IMR-90 (cell line): ENCODE measurements around the gene ME3. TPM values are rescaled to one million over a fixed set of nuclear protein-coding genes. Genes with fewer than 3 reads are reported as not detected.
A peak's percentile ranks its signal among the peaks of the same experiment; 100 is the strongest.

ENCODE experiments used
- ATAC-seq: fragments of 200-7000 bp; cut with Tn5 transposase; 2 replicates; pipeline ENCODE4 v1.9.1; 2020; ENCODE audit warnings: low read depth, mild to moderate bottlenecking, moderate library complexity
- BruUV-seq: library from RNA; stranded (reverse); fragments of 400-500 nt; replicated peaks from 2 replicates; lab custom pipeline; 2021; lab: Mats Ljungman, UMichigan
- CTCF ChIA-PET: fragments of 300-600 bp; formaldehyde crosslinking; extraction: SDS; loops from one replicate; lab custom pipeline; 2021; ENCODE audit warnings: antibody characterized with exemption; lab: Yijun Ruan, JAX
- POLR2A ChIA-PET: fragments of 300-600 bp; sonication (Branson Sonifier 250); formaldehyde crosslinking; loops from one replicate; lab custom pipeline; 2022; ENCODE audit warnings: antibody characterized with exemption; ENCODE audit not compliant: unreplicated experiment; lab: Charles Lee
- DNase-seq: peaks from one replicate; pipeline ENCODE4 v3.0.0; 2013
- H2AFZ ChIP-seq: replicated peaks from 2 replicates; pipeline ENCODE3; 2013; ENCODE audit warnings: low read length, mild to moderate bottlenecking; ENCODE audit not compliant: poor library complexity
- H2AK5ac ChIP-seq: 2 replicates; pipeline ENCODE4 v1.6.1; 2013; ENCODE audit warnings: low read depth, low read length, inconsistent platforms
- H2AK9ac ChIP-seq: replicated peaks from 2 replicates; pipeline ENCODE3; 2013; ENCODE audit warnings: mild to moderate bottlenecking, low read depth, low read length, moderate library complexity; ENCODE audit not compliant: poor library complexity
- H2BK120ac ChIP-seq: 2 replicates; pipeline ENCODE4 v1.6.1; 2013; ENCODE audit warnings: low read depth, low read length, inconsistent platforms
- H2BK15ac ChIP-seq: 3 replicates; pipeline ENCODE4 v1.6.1; 2013; ENCODE audit warnings: low read depth, low read length, inconsistent platforms
- H2BK20ac ChIP-seq: 2 replicates; pipeline ENCODE4 v1.6.1; 2013; ENCODE audit warnings: low read depth, mild to moderate bottlenecking, inconsistent platforms, low read length, moderate library complexity
- H2BK5ac ChIP-seq: 2 replicates; pipeline ENCODE4 v1.6.1; 2013; ENCODE audit warnings: mild to moderate bottlenecking, low read depth, low read length, inconsistent platforms; ENCODE audit not compliant: poor library complexity, severe bottlenecking
- H3K14ac ChIP-seq: replicated peaks from 2 replicates; pipeline ENCODE4 v1.6.1; 2013; ENCODE audit warnings: low read depth, low read length, inconsistent platforms
- H3K18ac ChIP-seq: 2 replicates; pipeline ENCODE4 v1.6.1; 2013; ENCODE audit warnings: low read depth, low read length, control low read depth
- H3K23ac ChIP-seq: 2 replicates; pipeline ENCODE4 v1.6.1; 2013; ENCODE audit warnings: low read depth, low read length, inconsistent platforms
- H3K27ac ChIP-seq: 2 replicates; pipeline ENCODE4 v1.5.1; 2013; ENCODE audit warnings: mild to moderate bottlenecking, control low read depth, low read length; ENCODE audit not compliant: insufficient read depth
- H3K27me3 ChIP-seq: 2 replicates; pipeline ENCODE4 v1.6.1; 2013; ENCODE audit warnings: low read length; ENCODE audit not compliant: control insufficient read depth, insufficient read depth
- H3K36me3 ChIP-seq: 2 replicates; pipeline ENCODE4 v1.6.1; 2013; ENCODE audit warnings: low read length, mixed read lengths; ENCODE audit not compliant: control insufficient read depth, insufficient read depth
- H3K4ac ChIP-seq: 2 replicates; pipeline ENCODE4 v1.6.1; 2013; ENCODE audit warnings: low read depth, low read length, inconsistent platforms
- H3K4me1 ChIP-seq: 2 replicates; pipeline ENCODE4 v1.6.1; 2013; ENCODE audit warnings: low read length, mixed read lengths; ENCODE audit not compliant: control insufficient read depth, insufficient read depth
- H3K4me2 ChIP-seq: 2 replicates; pipeline ENCODE4 v1.6.1; 2013; ENCODE audit warnings: low read depth, mild to moderate bottlenecking, control low read depth, low read length, moderate library complexity
- H3K4me3 ChIP-seq: 2 replicates; pipeline ENCODE4 v1.5.1; 2013; ENCODE audit warnings: low read depth, mild to moderate bottlenecking, control low read depth, low read length, moderate library complexity; ENCODE audit not compliant: insufficient read depth
- H3K56ac ChIP-seq: 2 replicates; pipeline ENCODE4 v1.6.1; 2013; ENCODE audit warnings: low read length, inconsistent platforms; ENCODE audit not compliant: insufficient read depth; ENCODE audit errors: extremely low read depth
- H3K79me1 ChIP-seq, 2 experiments: 2 replicates each; pipeline ENCODE4 v1.6.1; 2013; ENCODE audit warnings: low read length in 2 of 2, inconsistent platforms in 1 of 2, low read depth in 1 of 2
- H3K9ac ChIP-seq: 2 replicates; pipeline ENCODE4 v1.6.1; 2013; ENCODE audit warnings: low read depth, low read length, control low read depth
- H3K9me1 ChIP-seq: 2 replicates; pipeline ENCODE4 v1.6.1; 2013; ENCODE audit warnings: low read length, inconsistent platforms; ENCODE audit not compliant: insufficient read depth
- H3K9me3 ChIP-seq: 2 replicates; pipeline ENCODE4 v1.6.1; 2013; ENCODE audit warnings: low read length; ENCODE audit not compliant: control insufficient read depth, insufficient read depth
- H4K20me1 ChIP-seq: 2 replicates; pipeline ENCODE4 v1.6.1; 2013; ENCODE audit warnings: low read length, inconsistent platforms; ENCODE audit not compliant: insufficient read depth
- H4K5ac ChIP-seq: 2 replicates; pipeline ENCODE4 v1.6.1; 2013; ENCODE audit warnings: mild to moderate bottlenecking, low read depth, low read length, control low read depth
- H4K8ac ChIP-seq, 2 experiments: 2 replicates each; pipeline ENCODE4 v1.6.1; 2013; ENCODE audit warnings: low read depth in 2 of 2, low read length in 2 of 2, control low read depth in 1 of 2, inconsistent platforms in 1 of 2
- H4K91ac ChIP-seq: 2 replicates; pipeline ENCODE4 v1.6.1; 2013; ENCODE audit warnings: low read depth, low read length, inconsistent platforms; ENCODE audit not compliant: insufficient read depth
- MXI1 ChIP-seq: IDR thresholded peaks from 2 replicates; pipeline ENCODE4 v1.6.1; 2012; ENCODE audit warnings: low read depth, mild to moderate bottlenecking, low read length, moderate library complexity, borderline replicate concordance
- RAD21 ChIP-seq: IDR thresholded peaks from 2 replicates; pipeline ENCODE4 v1.6.1; 2012; ENCODE audit warnings: low read length, improper control_type of control experiment
- RCOR1 ChIP-seq: IDR thresholded peaks from 2 replicates; pipeline ENCODE4 v1.6.1; 2012; ENCODE audit warnings: mild to moderate bottlenecking, low read length, improper control_type of control experiment; ENCODE audit not compliant: insufficient replicate concordance
- RFX5 ChIP-seq: IDR thresholded peaks from 2 replicates; pipeline ENCODE4 v1.8.0; 2012; ENCODE audit warnings: low read depth, mild to moderate bottlenecking, low read length, moderate library complexity
- WGBS, 2 experiments: methylation state at CpG; one replicate each; pipeline versions ENCODE4 v1.1.5 to v1.1.7; 2013; ENCODE audit warnings: missing lambda C conversion rate in 2 of 2; ENCODE audit not compliant: insufficient read length in 1 of 2; ENCODE audit errors: extremely low coverage in 2 of 2; 5-methylcytosine and 5-hydroxymethylcytosine counted together
- dilution Hi-C: fragments of 300-500 bp; cut with HindIII; formaldehyde crosslinking; loops from one replicate; pipeline ENCODE4 v1.14.3; 2018; ENCODE audit warnings: low sequenced_read_pairs; ENCODE audit not compliant: unreplicated experiment
- in situ Hi-C: fragments of 300-500 bp; cut with MboI; formaldehyde crosslinking; loops from 3 replicates; pipeline ENCODE4 v1.14.3; 2019; ENCODE audit warnings: low sequenced_read_pairs, inconsistent platforms, mixed read lengths
- intact Hi-C: fragments of 100-400 bp; cut with micrococcal nuclease; formaldehyde crosslinking; loops from 2 replicates; pipeline ENCODE4 v1.10.0; 2022
- polyA plus RNA-seq, 3 experiments: library from polyadenylated mRNA; depleted of rRNA; stranded (reverse); fragments of >200 nt; gene quantifications; 2 replicates each; pipeline ENCODE4 v1.2.3, GENCODE V29; 2012; ENCODE audit warnings: low replicate concordance in 1 of 3
- total RNA-seq: library from RNA; depleted of rRNA; stranded (reverse); fragments of >200 nt; gene quantifications from 2 replicates; pipeline ENCODE4 v1.2.3, GENCODE V29; 2012
- TF ChIP-seq, protein P1 (sequence below): conservative IDR thresholded peaks from 2 replicates; pipeline ENCODE4 v1.5.1; 2012; ENCODE audit warnings: mild to moderate bottlenecking, low read depth, low read length, improper control_type of control experiment

The ME3 gene
- total and polyA plus RNA-seq, 2 of the 4 experiments (the other 2 are of a cell fraction), result 7.8 to 9.0 TPM

DNA sequence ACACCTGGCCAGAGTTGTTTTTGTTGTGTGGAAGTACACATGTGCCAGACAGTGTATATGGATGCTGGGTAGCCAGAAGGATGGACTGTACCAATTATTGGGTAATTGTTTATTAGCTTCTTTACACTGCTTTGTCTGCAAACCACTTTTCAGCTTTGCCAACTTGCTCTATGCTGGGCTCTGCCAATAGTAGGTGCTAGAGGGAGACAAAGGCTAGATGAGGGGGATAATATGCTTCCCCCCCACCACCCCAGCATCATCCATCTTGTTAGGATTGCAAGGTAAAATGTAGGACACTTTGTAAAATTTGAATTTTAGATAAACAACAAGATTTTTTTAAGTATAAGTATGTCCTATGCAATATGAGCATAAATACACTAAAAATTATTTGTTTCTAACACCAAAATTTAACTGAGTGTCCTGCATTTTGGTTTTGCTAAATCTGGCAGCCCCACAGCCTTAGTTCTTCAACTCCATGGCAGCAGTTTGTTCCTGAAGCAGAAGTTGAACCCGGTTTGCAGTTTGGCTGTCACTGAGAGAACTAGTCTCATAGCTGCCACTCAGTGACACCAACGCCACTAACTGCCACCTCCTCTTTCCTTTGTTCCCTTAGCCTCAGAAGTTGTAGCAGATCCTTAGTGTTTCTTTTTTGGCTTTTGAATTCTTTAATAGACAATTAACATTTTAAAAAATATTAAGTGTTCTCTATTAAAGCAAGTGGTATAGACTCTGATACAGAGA, 219.0 kb downstream of the ME3 start:
- CTCF ChIA-PET, result interaction anchor here (0.5 to 1.4 kb wide), 2 partner anchors 11 to 68 kb away, joined by 3 to 4 read pairs; no protein-coding TSS in a partner anchor
- Histone ChIP-seq H2AK5ac (peak overlapping the region; percentile 26; the same call in 1 of the 2 replicates), H3K56ac (no peak overlapping the region), H2BK15ac (no peak overlapping the region), H3K27me3 (no peaks in the 10 kb centered on the region), H2BK5ac (no peak overlapping the region), H3K9me3 (no peaks in the 10 kb centered on the region), H3K79me1 (no peaks in the 10 kb centered on the region), H3K4me1 (peaks cover 2% of the 10 kb centered on the region; the same call in 1 of the 2 replicates), H3K18ac (no peak overlapping the region), H4K8ac (0 out of 4 replicates have a peak overlapping the region, but pooled peaks of 1 of the 2 experiments have one; percentile 4), H2BK20ac (no peak overlapping the region), H2BK120ac (no peak overlapping the region), H4K20me1 (no peaks in the 10 kb centered on the region), H3K14ac (no peak overlapping the region; the same call in 1 of the 2 replicates), H3K9ac (no peak overlapping the region), H4K91ac (no peak overlapping the region), H2AK9ac (no peak overlapping the region), H3K9me1 (peaks cover 6% of the 10 kb centered on the region), H2AFZ (no peak overlapping the region), H3K36me3 (no peaks in the 10 kb centered on the region), H3K27ac (no peak overlapping the region), H3K4me2 (no peak overlapping the region), H3K23ac (no peak overlapping the region), H3K4ac (peak overlapping the region; percentile 24; the same call in 1 of the 2 replicates), H4K5ac (no peak overlapping the region), H3K4me3 (no peak overlapping the region)
- dilution Hi-C loops (no loop called here), intact Hi-C loops (no loop called here), in situ Hi-C loops (no loop called here)
- BruUV-seq, result no TSS peak
- no peak for DNase-seq
- ATAC-seq, result no peak
- WGBS, 2 experiments, result no CpG with 5 or more reads among the region's 2 CpGs
- POLR2A ChIA-PET, result no interaction called here
- TF ChIP-seq, protein P1, sequence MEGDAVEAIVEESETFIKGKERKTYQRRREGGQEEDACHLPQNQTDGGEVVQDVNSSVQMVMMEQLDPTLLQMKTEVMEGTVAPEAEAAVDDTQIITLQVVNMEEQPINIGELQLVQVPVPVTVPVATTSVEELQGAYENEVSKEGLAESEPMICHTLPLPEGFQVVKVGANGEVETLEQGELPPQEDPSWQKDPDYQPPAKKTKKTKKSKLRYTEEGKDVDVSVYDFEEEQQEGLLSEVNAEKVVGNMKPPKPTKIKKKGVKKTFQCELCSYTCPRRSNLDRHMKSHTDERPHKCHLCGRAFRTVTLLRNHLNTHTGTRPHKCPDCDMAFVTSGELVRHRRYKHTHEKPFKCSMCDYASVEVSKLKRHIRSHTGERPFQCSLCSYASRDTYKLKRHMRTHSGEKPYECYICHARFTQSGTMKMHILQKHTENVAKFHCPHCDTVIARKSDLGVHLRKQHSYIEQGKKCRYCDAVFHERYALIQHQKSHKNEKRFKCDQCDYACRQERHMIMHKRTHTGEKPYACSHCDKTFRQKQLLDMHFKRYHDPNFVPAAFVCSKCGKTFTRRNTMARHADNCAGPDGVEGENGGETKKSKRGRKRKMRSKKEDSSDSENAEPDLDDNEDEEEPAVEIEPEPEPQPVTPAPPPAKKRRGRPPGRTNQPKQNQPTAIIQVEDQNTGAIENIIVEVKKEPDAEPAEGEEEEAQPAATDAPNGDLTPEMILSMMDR, result no peak
- TF ChIP-seq RAD21 (no peak), MXI1 (no peak), RCOR1 (no peak), RFX5 (no peak)
